ENCODE measurements around the gene DBH. TPM values are rescaled to one million over a fixed set of nuclear protein-coding genes. Genes with fewer than 3 reads are reported as not detected.

Gene DBH
- total and polyA plus RNA-seq, 2 donors from 2014 or later: 0.39 TPM; not detected in 1

DNA sequence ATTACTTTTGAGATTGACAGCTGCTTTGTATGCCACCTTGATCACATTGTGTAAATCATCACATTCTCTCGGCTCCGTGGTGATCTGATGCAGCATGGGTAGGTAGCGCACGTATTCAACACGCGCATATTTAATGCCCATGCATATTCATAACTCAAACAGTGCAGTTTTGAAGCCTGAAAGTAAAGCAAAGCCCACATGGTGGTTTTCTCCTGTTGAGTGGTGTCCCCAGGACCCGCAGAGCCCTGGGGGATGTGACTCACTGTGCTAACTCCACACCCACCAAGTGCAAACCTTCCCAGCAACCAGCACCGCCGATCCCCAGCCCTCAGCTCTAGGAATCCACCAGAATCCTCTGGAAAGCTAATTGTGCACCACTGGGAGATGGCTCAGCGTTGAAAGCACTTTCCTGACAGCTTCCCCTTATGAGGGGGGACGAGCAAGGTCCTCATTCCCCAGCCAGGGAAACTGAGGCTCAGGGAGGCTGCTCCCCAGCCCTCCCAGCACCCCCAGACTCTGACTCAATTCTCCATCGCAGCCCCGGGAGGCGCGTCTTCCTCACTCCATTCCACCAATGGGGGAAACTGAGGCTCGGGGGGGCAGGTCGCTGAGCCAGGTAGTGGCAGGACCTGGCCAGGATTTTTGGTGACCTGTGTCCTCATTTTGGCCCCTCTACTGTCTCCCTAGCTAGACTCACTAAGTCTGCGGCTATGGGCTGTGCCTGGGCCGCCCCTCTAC lies 55.6 kb downstream of the DBH start:
- Histone ChIP-seq H3K4me1 (ENCODE audit: control insufficient read depth in 2 of 3, insufficient read depth in 2 of 3, low read depth in 1 of 3, low read length in 3 of 3) (no peaks in the 10 kb centered on the region), H3K9me3 (ENCODE audit: control insufficient read depth in 2 of 3, insufficient read depth in 1 of 3, low read length in 3 of 3) (no peaks in the 10 kb centered on the region), H3K27ac (ENCODE audit: low read depth in 2 of 2, low read length in 2 of 2) (no peak overlapping the region), H3K4me3 (ENCODE audit: low read length in 3 of 3) (no peak overlapping the region), H3K9ac (ENCODE audit: low read length in 3 of 3) (no peak overlapping the region), H3K27me3 (ENCODE audit: control insufficient read depth, insufficient read depth, low read length) (no peaks in the 10 kb centered on the region), H3K36me3 (ENCODE audit: control insufficient read depth in 2 of 3, insufficient read depth in 3 of 3, low read length in 3 of 3) (peaks cover 0 to 7% (median 0%) of the 10 kb centered on the region in 3 donors)
- no peak for FAIRE-seq
- TF ChIP-seq, protein P1, sequence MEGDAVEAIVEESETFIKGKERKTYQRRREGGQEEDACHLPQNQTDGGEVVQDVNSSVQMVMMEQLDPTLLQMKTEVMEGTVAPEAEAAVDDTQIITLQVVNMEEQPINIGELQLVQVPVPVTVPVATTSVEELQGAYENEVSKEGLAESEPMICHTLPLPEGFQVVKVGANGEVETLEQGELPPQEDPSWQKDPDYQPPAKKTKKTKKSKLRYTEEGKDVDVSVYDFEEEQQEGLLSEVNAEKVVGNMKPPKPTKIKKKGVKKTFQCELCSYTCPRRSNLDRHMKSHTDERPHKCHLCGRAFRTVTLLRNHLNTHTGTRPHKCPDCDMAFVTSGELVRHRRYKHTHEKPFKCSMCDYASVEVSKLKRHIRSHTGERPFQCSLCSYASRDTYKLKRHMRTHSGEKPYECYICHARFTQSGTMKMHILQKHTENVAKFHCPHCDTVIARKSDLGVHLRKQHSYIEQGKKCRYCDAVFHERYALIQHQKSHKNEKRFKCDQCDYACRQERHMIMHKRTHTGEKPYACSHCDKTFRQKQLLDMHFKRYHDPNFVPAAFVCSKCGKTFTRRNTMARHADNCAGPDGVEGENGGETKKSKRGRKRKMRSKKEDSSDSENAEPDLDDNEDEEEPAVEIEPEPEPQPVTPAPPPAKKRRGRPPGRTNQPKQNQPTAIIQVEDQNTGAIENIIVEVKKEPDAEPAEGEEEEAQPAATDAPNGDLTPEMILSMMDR (IDR thresholded peaks at IDR 0.05; ENCODE audit: borderline replicate concordance, extremely low read depth, insufficient read depth): no peak
- intact Hi-C loops (cut with DNase I): no loop called here
- peak in 2 of 5 donors; percentile 34 to 45 for DNase-seq

DNA sequence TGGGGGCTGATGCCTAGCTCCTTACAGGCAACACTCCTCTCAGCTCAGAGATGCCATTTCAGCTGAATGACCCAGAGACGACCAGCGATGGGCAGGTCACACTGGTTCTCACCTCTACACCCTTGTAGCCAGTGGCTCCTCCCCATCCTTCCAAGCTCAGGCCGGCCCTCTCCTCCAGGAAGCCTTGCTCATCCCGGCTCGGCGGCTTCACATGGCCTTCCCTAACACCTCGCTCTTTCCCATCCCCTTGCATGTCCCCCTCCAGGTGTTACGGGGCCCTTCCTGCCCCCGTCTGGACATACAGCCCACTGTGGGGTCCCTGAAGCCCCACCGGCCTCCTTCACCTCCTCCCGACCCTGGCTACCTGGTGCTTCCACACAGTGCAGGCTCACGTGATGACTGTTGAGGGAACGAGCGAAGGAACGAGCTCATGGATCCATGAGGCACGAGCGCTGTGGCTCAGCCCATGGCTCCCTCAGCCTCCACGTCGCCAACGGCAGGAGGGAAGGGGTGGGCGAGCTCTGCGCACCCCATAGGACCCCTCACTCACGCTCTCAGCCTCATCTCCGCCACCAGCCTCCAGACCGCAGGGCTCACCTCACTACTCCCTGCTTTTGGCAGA lies 56.3 kb downstream of the DBH start:
- H3K27ac ChIP-seq (ENCODE audit: low read depth in 2 of 2, low read length in 2 of 2): no peak overlapping the region
- no peaks in the 10 kb centered on the region for H3K9me3 ChIP-seq (ENCODE audit: control insufficient read depth in 2 of 3, insufficient read depth in 1 of 3, low read length in 3 of 3)
- no peak overlapping the region for H3K9ac ChIP-seq (ENCODE audit: low read length in 3 of 3)
- peak in 1 of 5 donors; percentile 58 for DNase-seq
- H3K4me1 ChIP-seq (ENCODE audit: control insufficient read depth in 2 of 3, insufficient read depth in 2 of 3, low read depth in 1 of 3, low read length in 3 of 3): no peaks in the 10 kb centered on the region
- H3K4me3 ChIP-seq (ENCODE audit: low read length in 3 of 3): no peak overlapping the region
- no peaks in the 10 kb centered on the region for H3K27me3 ChIP-seq (ENCODE audit: control insufficient read depth, insufficient read depth, low read length)
- intact Hi-C loops (cut with DNase I): no loop called here
- FAIRE-seq: no peak
- H3K36me3 ChIP-seq (ENCODE audit: control insufficient read depth in 2 of 3, insufficient read depth in 3 of 3, low read length in 3 of 3): peaks cover 0 to 7% (median 0%) of the 10 kb centered on the region in 3 donors
- TF ChIP-seq, protein P1 (IDR thresholded peaks at IDR 0.05; ENCODE audit: borderline replicate concordance, extremely low read depth, insufficient read depth): no peak

DNA sequence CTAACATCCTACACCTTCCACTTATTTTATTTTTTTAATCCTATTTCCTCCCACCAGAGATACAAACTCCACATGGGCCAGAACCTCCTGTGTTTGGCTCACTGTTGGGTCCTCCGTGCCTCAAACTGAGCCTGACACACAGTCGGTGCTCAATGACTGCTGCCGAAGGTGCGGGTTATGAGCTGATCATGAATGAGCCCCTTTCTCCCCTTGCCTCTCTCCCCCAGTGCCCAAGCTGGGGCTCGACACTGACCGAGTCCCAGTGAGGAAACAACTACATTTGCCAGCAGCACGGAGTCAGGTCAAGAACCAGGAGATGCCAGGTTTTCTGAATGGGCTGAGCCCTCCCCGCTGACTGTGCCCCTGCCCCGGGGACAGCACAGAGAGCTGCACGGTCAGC lies 57.0 kb downstream of the DBH start:
- TF ChIP-seq, protein P1 (IDR thresholded peaks at IDR 0.05; ENCODE audit: borderline replicate concordance, extremely low read depth, insufficient read depth): no peak
- Histone ChIP-seq H3K9me3 (ENCODE audit: control insufficient read depth in 2 of 3, insufficient read depth in 1 of 3, low read length in 3 of 3) (no peaks in the 10 kb centered on the region), H3K4me3 (ENCODE audit: low read length in 3 of 3) (no peak overlapping the region), H3K27me3 (ENCODE audit: control insufficient read depth, insufficient read depth, low read length) (no peaks in the 10 kb centered on the region), H3K9ac (ENCODE audit: low read length in 3 of 3) (no peak overlapping the region), H3K27ac (ENCODE audit: low read depth in 2 of 2, low read length in 2 of 2) (no peak overlapping the region), H3K4me1 (ENCODE audit: control insufficient read depth in 2 of 3, insufficient read depth in 2 of 3, low read depth in 1 of 3, low read length in 3 of 3) (no peaks in the 10 kb centered on the region), H3K36me3 (ENCODE audit: control insufficient read depth in 2 of 3, insufficient read depth in 3 of 3, low read length in 3 of 3) (peaks cover 0 to 7% (median 0%) of the 10 kb centered on the region in 3 donors)
- FAIRE-seq (no peak), DNase-seq (peak in 1 of 5 donors; percentile 42)
- intact Hi-C loops (cut with DNase I): no loop called here

Data from kidney (tissue), 14 donors.